Measurements from ENCODE around the gene NUP58. TPM values are rescaled to one million over a fixed set of nuclear protein-coding genes. Genes with fewer than 3 reads are reported as not detected.

Gene NUP58
- 10 to 100 TPM; 39.5 to 39.8 TPM for total RNA-seq
- 10 to 100 TPM; 12.6 to 14.1 (median 13.6) TPM for polyA plus RNA-seq
- total RNA-seq: 73.3 to 242 (median 97.9) reads per million in 6 experiments

GRCh38 chr13:25301347-25302113 lies at the start of gene NUP58:
Gene NUP58, plus strand, starts transcription at chr13:25301625. Its CDS starts 149 bp downstream, at chr13:25301774.
- H3K27ac Mint-ChIP-seq: peak within 1 kb of the TSS; percentile 91 to 98 (median 96)
- H3K36me3 Mint-ChIP-seq: peaks cover 0 to 11% (median 5%) of the 10 kb centered on the region in 3 donors
- peaks cover 0 to 17% (median 5%) of the 10 kb centered on the region in 5 donors for H3K27me3 Mint-ChIP-seq
- POLR2A ChIA-PET: interaction anchor here (1.0 kb wide), 1 partner anchor 12 kb away, joined by 3 read pairs; no protein-coding TSS in a partner anchor
- peak within 1 kb of the TSS; percentile 88 to 96 (median 91) for H3K4me3 Mint-ChIP-seq
- DNase-seq: peak; percentile 86 to 95 (median 92)
- H3K4me1 Mint-ChIP-seq: peaks cover 13 to 41% (median 38%) of the 10 kb centered on the region in 4 donors
- H3K9me3 Mint-ChIP-seq: no peaks in the 10 kb centered on the region
- peak; percentile 96 to 97 for ATAC-seq

GRCh38 chr13:25252225-25252624 lies 49.2 kb upstream of the NUP58 start:
- DNase-seq: no peak
- ATAC-seq: no peak
- Mint-ChIP-seq H3K4me3 (no peak overlapping the region), H3K4me1 (peaks cover 0 to 13% (median 0%) of the 10 kb centered on the region in 4 donors), H3K9me3 (no peaks in the 10 kb centered on the region), H3K36me3 (peaks cover 0 to 81% (median 32%) of the 10 kb centered on the region in 3 donors), H3K27me3 (no peaks in the 10 kb centered on the region), H3K27ac (peak overlapping the region in 1 of 10 donors; percentile 29)
- POLR2A ChIA-PET: no interaction called here

- DNase-seq (no peak), ATAC-seq (no peak)
- H3K27ac Mint-ChIP-seq: no peak overlapping the region
- no peaks in the 10 kb centered on the region for H3K9me3 Mint-ChIP-seq
- H3K4me3 Mint-ChIP-seq: no peak overlapping the region
- peaks cover 0 to 10% (median 0%) of the 10 kb centered on the region in 4 donors for H3K4me1 Mint-ChIP-seq
- POLR2A ChIA-PET: no interaction called here
- peaks cover 0 to 87% (median 38%) of the 10 kb centered on the region in 3 donors for H3K36me3 Mint-ChIP-seq
- H3K27me3 Mint-ChIP-seq: no peaks in the 10 kb centered on the region
Measured at GRCh38 chr13:25252752-25253151, 48.7 kb upstream of the NUP58 start.

- DNase-seq (no peak), ATAC-seq (no peak)
- Mint-ChIP-seq H3K4me3 (no peak overlapping the region), H3K9me3 (no peaks in the 10 kb centered on the region), H3K27me3 (no peaks in the 10 kb centered on the region), H3K4me1 (peaks cover 0 to 2% (median 0%) of the 10 kb centered on the region in 4 donors), H3K36me3 (peaks cover 0 to 86% (median 38%) of the 10 kb centered on the region in 3 donors), H3K27ac (peak overlapping the region in 1 of 10 donors; percentile 20)
- POLR2A ChIA-PET: no interaction called here
Measured at GRCh38 chr13:25253702-25254101, 47.7 kb upstream of the NUP58 start.

- no peak overlapping the region for H3K4me3 Mint-ChIP-seq
- no peaks in the 10 kb centered on the region for H3K9me3 Mint-ChIP-seq
- peaks cover 0 to 81% (median 26%) of the 10 kb centered on the region in 3 donors for H3K36me3 Mint-ChIP-seq
- no peak overlapping the region for H3K27ac Mint-ChIP-seq
- no peak for DNase-seq
- H3K4me1 Mint-ChIP-seq: no peaks in the 10 kb centered on the region
- no peak for ATAC-seq
- no peaks in the 10 kb centered on the region for H3K27me3 Mint-ChIP-seq
- POLR2A ChIA-PET: no interaction called here
Measured at GRCh38 chr13:25262261-25262660, 39.2 kb upstream of the NUP58 start.

- POLR2A ChIA-PET: no interaction called here
- H3K9me3 Mint-ChIP-seq: no peaks in the 10 kb centered on the region
- ATAC-seq: no peak
- no peak overlapping the region for H3K27ac Mint-ChIP-seq
- no peak for DNase-seq
- H3K27me3 Mint-ChIP-seq: no peaks in the 10 kb centered on the region
- no peak overlapping the region for H3K4me3 Mint-ChIP-seq
- H3K4me1 Mint-ChIP-seq: peaks cover 6 to 23% (median 9%) of the 10 kb centered on the region in 4 donors
- peaks cover 0 to 75% (median 16%) of the 10 kb centered on the region in 3 donors for H3K36me3 Mint-ChIP-seq
Measured at GRCh38 chr13:25266706-25267105, 34.7 kb upstream of the NUP58 start.

GRCh38 chr13:25267715-25268114 lies 33.7 kb upstream of the NUP58 start:
- POLR2A ChIA-PET: no interaction called here
- peak overlapping the region in 9 of 10 donors; percentile 4 to 79 (median 20) for H3K27ac Mint-ChIP-seq
- no peaks in the 10 kb centered on the region for H3K27me3 Mint-ChIP-seq
- no peak overlapping the region for H3K4me3 Mint-ChIP-seq
- DNase-seq (peak in 2 of 10 donors; percentile 11 to 14), ATAC-seq (peak; percentile 77 to 84)
- peaks cover 0 to 73% (median 21%) of the 10 kb centered on the region in 3 donors for H3K36me3 Mint-ChIP-seq
- H3K4me1 Mint-ChIP-seq: peaks cover 6 to 24% (median 9%) of the 10 kb centered on the region in 4 donors
- no peaks in the 10 kb centered on the region for H3K9me3 Mint-ChIP-seq

- Mint-ChIP-seq H3K4me1 (peaks cover 6 to 24% (median 9%) of the 10 kb centered on the region in 4 donors), H3K4me3 (no peak overlapping the region), H3K27ac (peak overlapping the region in 4 of 10 donors; percentile 14 to 72 (median 22)), H3K9me3 (no peaks in the 10 kb centered on the region), H3K36me3 (peaks cover 0 to 71% (median 23%) of the 10 kb centered on the region in 3 donors), H3K27me3 (no peaks in the 10 kb centered on the region)
- POLR2A ChIA-PET: interaction anchor here (0.6 kb wide), 1 partner anchor 29 kb away, joined by 5 read pairs; no protein-coding TSS in a partner anchor
- DNase-seq (no peak), ATAC-seq (no peak)
Measured at GRCh38 chr13:25268561-25268960, 32.9 kb upstream of the NUP58 start.

- POLR2A ChIA-PET: no interaction called here
- ATAC-seq (no peak), DNase-seq (no peak)
- H3K36me3 Mint-ChIP-seq: peaks cover 0 to 36% (median 9%) of the 10 kb centered on the region in 3 donors
- H3K4me3 Mint-ChIP-seq: no peak overlapping the region
- no peaks in the 10 kb centered on the region for H3K9me3 Mint-ChIP-seq
- H3K27me3 Mint-ChIP-seq: no peaks in the 10 kb centered on the region
- peaks cover 18 to 58% (median 52%) of the 10 kb centered on the region in 4 donors for H3K4me1 Mint-ChIP-seq
- H3K27ac Mint-ChIP-seq: peak overlapping the region in 3 of 10 donors; percentile 17 to 38 (median 34)
Measured at GRCh38 chr13:25276748-25277147, 24.7 kb upstream of the NUP58 start.

- ATAC-seq: no peak
Measured at GRCh38 chr13:25280396-25280795, 21.0 kb upstream of the NUP58 start.

GRCh38 chr13:25281193-25281934 lies 20.1 kb upstream of the NUP58 start:
- Mint-ChIP-seq H3K4me1 (peaks cover 30 to 89% (median 84%) of the 10 kb centered on the region in 4 donors), H3K4me3 (peak overlapping the region in 8 of 10 donors; percentile 7 to 51 (median 20)), H3K36me3 (peaks cover 0 to 22% (median 0%) of the 10 kb centered on the region in 3 donors), H3K9me3 (no peaks in the 10 kb centered on the region), H3K27ac (peak overlapping the region in 9 of 10 donors; percentile 15 to 89 (median 69)), H3K27me3 (no peaks in the 10 kb centered on the region)
- DNase-seq (peak in 1 of 10 donors; percentile 13), ATAC-seq (peak in 1 of 2 donors; percentile 46)
- POLR2A ChIA-PET: no interaction called here

More at GRCh38 chr13:25280396-25280795, 21.0 kb upstream of the NUP58 start:
- no peak for DNase-seq
- Mint-ChIP-seq H3K4me1 (peaks cover 28 to 89% (median 81%) of the 10 kb centered on the region in 4 donors), H3K27ac (peak overlapping the region in 6 of 10 donors; percentile 37 to 88 (median 69)), H3K36me3 (peaks cover 0 to 22% (median 0%) of the 10 kb centered on the region in 3 donors), H3K9me3 (no peaks in the 10 kb centered on the region), H3K27me3 (no peaks in the 10 kb centered on the region), H3K4me3 (peak overlapping the region in 2 of 10 donors; percentile 4 to 8)
- POLR2A ChIA-PET: no interaction called here

- Mint-ChIP-seq H3K4me3 (peak overlapping the region in 4 of 10 donors; percentile 0 to 30 (median 25)), H3K4me1 (peaks cover 31 to 88% (median 81%) of the 10 kb centered on the region in 4 donors), H3K36me3 (peaks cover 0 to 22% (median 0%) of the 10 kb centered on the region in 3 donors), H3K9me3 (no peaks in the 10 kb centered on the region), H3K27ac (peak overlapping the region in 9 of 10 donors; percentile 8 to 88 (median 73)), H3K27me3 (no peaks in the 10 kb centered on the region)
- POLR2A ChIA-PET: interaction anchor here (0.7 kb wide), 1 partner anchor 625 kb away, joined by 3 read pairs; no protein-coding TSS in a partner anchor
- DNase-seq (no peak), ATAC-seq (no peak)
Measured at GRCh38 chr13:25281935-25282332, 19.5 kb upstream of the NUP58 start.
